IMR-90 (cell line): ENCODE results near the gene MRAP. TPM values are rescaled to one million over a fixed set of nuclear protein-coding genes. Genes with fewer than 3 reads are reported as not detected.
"Not testable (repeated sequence)": the region's sequence is repeated elsewhere in the genome, so short reads cannot be mapped to it uniquely, and the experiment has no call there.

Source experiments
- ATAC-seq: fragments of 200-7000 bp; cut with Tn5 transposase; 2 replicates; pipeline ENCODE4 v1.9.1; 2020; ENCODE audit warnings: low read depth, mild to moderate bottlenecking, moderate library complexity
- BruUV-seq: library from RNA; stranded (reverse); fragments of 400-500 nt; replicated peaks from 2 replicates; lab custom pipeline; 2021; lab: Mats Ljungman, UMichigan
- CTCF ChIA-PET: fragments of 300-600 bp; formaldehyde crosslinking; extraction: SDS; loops from one replicate; lab custom pipeline; 2021; ENCODE audit warnings: antibody characterized with exemption; lab: Yijun Ruan, JAX
- POLR2A ChIA-PET: fragments of 300-600 bp; sonication (Branson Sonifier 250); formaldehyde crosslinking; loops from one replicate; lab custom pipeline; 2022; ENCODE audit warnings: antibody characterized with exemption; ENCODE audit not compliant: unreplicated experiment; lab: Charles Lee
- DNase-seq: peaks from one replicate; pipeline ENCODE4 v3.0.0; 2013
- H2AFZ ChIP-seq: replicated peaks from 2 replicates; pipeline ENCODE3; 2013; ENCODE audit warnings: low read length, mild to moderate bottlenecking; ENCODE audit not compliant: poor library complexity
- H2AK5ac ChIP-seq: 2 replicates; pipeline ENCODE4 v1.6.1; 2013; ENCODE audit warnings: low read depth, low read length, inconsistent platforms
- H2AK9ac ChIP-seq: replicated peaks from 2 replicates; pipeline ENCODE3; 2013; ENCODE audit warnings: mild to moderate bottlenecking, low read depth, low read length, moderate library complexity; ENCODE audit not compliant: poor library complexity
- H2BK120ac ChIP-seq: 2 replicates; pipeline ENCODE4 v1.6.1; 2013; ENCODE audit warnings: low read depth, low read length, inconsistent platforms
- H2BK15ac ChIP-seq: 3 replicates; pipeline ENCODE4 v1.6.1; 2013; ENCODE audit warnings: low read depth, low read length, inconsistent platforms
- H2BK20ac ChIP-seq: 2 replicates; pipeline ENCODE4 v1.6.1; 2013; ENCODE audit warnings: low read depth, mild to moderate bottlenecking, inconsistent platforms, low read length, moderate library complexity
- H2BK5ac ChIP-seq: 2 replicates; pipeline ENCODE4 v1.6.1; 2013; ENCODE audit warnings: mild to moderate bottlenecking, low read depth, low read length, inconsistent platforms; ENCODE audit not compliant: poor library complexity, severe bottlenecking
- H3K14ac ChIP-seq: replicated peaks from 2 replicates; pipeline ENCODE4 v1.6.1; 2013; ENCODE audit warnings: low read depth, low read length, inconsistent platforms
- H3K18ac ChIP-seq: 2 replicates; pipeline ENCODE4 v1.6.1; 2013; ENCODE audit warnings: low read depth, low read length, control low read depth
- H3K23ac ChIP-seq: 2 replicates; pipeline ENCODE4 v1.6.1; 2013; ENCODE audit warnings: low read depth, low read length, inconsistent platforms
- H3K27ac ChIP-seq: 2 replicates; pipeline ENCODE4 v1.5.1; 2013; ENCODE audit warnings: mild to moderate bottlenecking, control low read depth, low read length; ENCODE audit not compliant: insufficient read depth
- H3K27me3 ChIP-seq: 2 replicates; pipeline ENCODE4 v1.6.1; 2013; ENCODE audit warnings: low read length; ENCODE audit not compliant: control insufficient read depth, insufficient read depth
- H3K36me3 ChIP-seq: 2 replicates; pipeline ENCODE4 v1.6.1; 2013; ENCODE audit warnings: low read length, mixed read lengths; ENCODE audit not compliant: control insufficient read depth, insufficient read depth
- H3K4ac ChIP-seq: 2 replicates; pipeline ENCODE4 v1.6.1; 2013; ENCODE audit warnings: low read depth, low read length, inconsistent platforms
- H3K4me1 ChIP-seq: 2 replicates; pipeline ENCODE4 v1.6.1; 2013; ENCODE audit warnings: low read length, mixed read lengths; ENCODE audit not compliant: control insufficient read depth, insufficient read depth
- H3K4me2 ChIP-seq: 2 replicates; pipeline ENCODE4 v1.6.1; 2013; ENCODE audit warnings: low read depth, mild to moderate bottlenecking, control low read depth, low read length, moderate library complexity
- H3K4me3 ChIP-seq: 2 replicates; pipeline ENCODE4 v1.5.1; 2013; ENCODE audit warnings: low read depth, mild to moderate bottlenecking, control low read depth, low read length, moderate library complexity; ENCODE audit not compliant: insufficient read depth
- H3K56ac ChIP-seq: 2 replicates; pipeline ENCODE4 v1.6.1; 2013; ENCODE audit warnings: low read length, inconsistent platforms; ENCODE audit not compliant: insufficient read depth; ENCODE audit errors: extremely low read depth
- H3K79me1 ChIP-seq, 2 experiments: 2 replicates each; pipeline ENCODE4 v1.6.1; 2013; ENCODE audit warnings: low read length in 2 of 2, inconsistent platforms in 1 of 2, low read depth in 1 of 2
- H3K9ac ChIP-seq: 2 replicates; pipeline ENCODE4 v1.6.1; 2013; ENCODE audit warnings: low read depth, low read length, control low read depth
- H3K9me1 ChIP-seq: 2 replicates; pipeline ENCODE4 v1.6.1; 2013; ENCODE audit warnings: low read length, inconsistent platforms; ENCODE audit not compliant: insufficient read depth
- H3K9me3 ChIP-seq: 2 replicates; pipeline ENCODE4 v1.6.1; 2013; ENCODE audit warnings: low read length; ENCODE audit not compliant: control insufficient read depth, insufficient read depth
- H4K20me1 ChIP-seq: 2 replicates; pipeline ENCODE4 v1.6.1; 2013; ENCODE audit warnings: low read length, inconsistent platforms; ENCODE audit not compliant: insufficient read depth
- H4K5ac ChIP-seq: 2 replicates; pipeline ENCODE4 v1.6.1; 2013; ENCODE audit warnings: mild to moderate bottlenecking, low read depth, low read length, control low read depth
- H4K8ac ChIP-seq, 2 experiments: 2 replicates each; pipeline ENCODE4 v1.6.1; 2013; ENCODE audit warnings: low read depth in 2 of 2, low read length in 2 of 2, control low read depth in 1 of 2, inconsistent platforms in 1 of 2
- H4K91ac ChIP-seq: 2 replicates; pipeline ENCODE4 v1.6.1; 2013; ENCODE audit warnings: low read depth, low read length, inconsistent platforms; ENCODE audit not compliant: insufficient read depth
- whole genome bisulfite sequencing, 2 experiments: methylation state at CpG; one replicate each; pipeline versions ENCODE4 v1.1.5 to v1.1.7; 2013; ENCODE audit warnings: missing lambda C conversion rate in 2 of 2; ENCODE audit not compliant: insufficient read length in 1 of 2; ENCODE audit errors: extremely low coverage in 2 of 2; 5-methylcytosine and 5-hydroxymethylcytosine counted together
- dilution Hi-C: fragments of 300-500 bp; cut with HindIII; formaldehyde crosslinking; loops from one replicate; pipeline ENCODE4 v1.14.3; 2018; ENCODE audit warnings: low sequenced_read_pairs; ENCODE audit not compliant: unreplicated experiment
- in situ Hi-C: fragments of 300-500 bp; cut with MboI; formaldehyde crosslinking; loops from 3 replicates; pipeline ENCODE4 v1.14.3; 2019; ENCODE audit warnings: low sequenced_read_pairs, inconsistent platforms, mixed read lengths
- intact Hi-C: fragments of 100-400 bp; cut with micrococcal nuclease; formaldehyde crosslinking; loops from 2 replicates; pipeline ENCODE4 v1.10.0; 2022
- polyA plus RNA-seq, 3 experiments: library from polyadenylated mRNA; depleted of rRNA; stranded (reverse); fragments of >200 nt; gene quantifications; 2 replicates each; pipeline ENCODE4 v1.2.3, GENCODE V29; 2012; ENCODE audit warnings: low replicate concordance in 1 of 3
- total RNA-seq: library from RNA; depleted of rRNA; stranded (reverse); fragments of >200 nt; gene quantifications from 2 replicates; pipeline ENCODE4 v1.2.3, GENCODE V29; 2012

MRAP gene
- total and polyA plus RNA-seq, 2 of the 4 experiments (the other 2 are of a cell fraction) = not detected

DNA sequence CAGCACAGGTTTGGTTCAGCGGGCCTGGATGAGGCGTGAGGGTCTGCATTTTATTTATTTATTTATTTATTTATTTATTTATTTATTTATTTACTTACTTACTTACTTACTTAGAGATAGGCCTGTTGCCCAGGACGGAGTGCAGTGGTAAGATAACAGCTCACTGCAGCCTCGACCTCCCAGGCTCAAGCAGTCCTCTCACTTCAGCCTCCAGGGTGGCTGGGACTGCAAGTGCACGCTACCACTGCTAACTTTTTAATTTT is 39.9 kb upstream of the MRAP start:
- H4K8ac ChIP-seq, DNase-seq, BruUV-seq, H3K23ac ChIP-seq, H2AFZ ChIP-seq, H2BK120ac ChIP-seq, in situ Hi-C loops, H4K5ac ChIP-seq, H2AK9ac ChIP-seq, H3K56ac ChIP-seq, H3K14ac ChIP-seq, H4K20me1 ChIP-seq, H3K27ac ChIP-seq, ATAC-seq, H3K4me2 ChIP-seq, H3K36me3 ChIP-seq, H3K27me3 ChIP-seq, H3K4ac ChIP-seq, H3K79me1 ChIP-seq, dilution Hi-C loops, H3K9me1 ChIP-seq, H3K9me3 ChIP-seq, H3K4me1 ChIP-seq, H3K18ac ChIP-seq, POLR2A ChIA-PET, H2BK5ac ChIP-seq, H4K91ac ChIP-seq, H3K4me3 ChIP-seq, H3K9ac ChIP-seq, H2AK5ac ChIP-seq, H2BK15ac ChIP-seq, H2BK20ac ChIP-seq: not testable (repeated sequence)
- intact Hi-C loops = loop anchor here (1.0 to 10.0 kb wide), 7 partner anchors 162 to 526 kb away; partner anchors contain the start of gene SCAF4
- 90% methylated on average over 2 of the region's 5 CpGs; no CpG with 5 or more reads in 1 of the 2 experiments for WGBS, 2 experiments
- CTCF ChIA-PET = interaction anchor here (0.6 to 1.6 kb wide), 7 partner anchors 26 to 470 kb away, joined by 3 to 8 read pairs (median 3); no protein-coding TSS in a partner anchor
